Astrocyte of the hippocampus (primary cell): ENCODE measurements around the gene ASB1.
"Not testable (repeated sequence)": the region's sequence is repeated elsewhere in the genome, so short reads cannot be mapped to it uniquely, and the experiment has no call there.

ENCODE experiments used
- DNase-seq: peaks from one replicate; pipeline ENCODE4 v3.0.0; 2011; ENCODE audit warnings: low read depth, low spot score

The ASB1 gene

DNA sequence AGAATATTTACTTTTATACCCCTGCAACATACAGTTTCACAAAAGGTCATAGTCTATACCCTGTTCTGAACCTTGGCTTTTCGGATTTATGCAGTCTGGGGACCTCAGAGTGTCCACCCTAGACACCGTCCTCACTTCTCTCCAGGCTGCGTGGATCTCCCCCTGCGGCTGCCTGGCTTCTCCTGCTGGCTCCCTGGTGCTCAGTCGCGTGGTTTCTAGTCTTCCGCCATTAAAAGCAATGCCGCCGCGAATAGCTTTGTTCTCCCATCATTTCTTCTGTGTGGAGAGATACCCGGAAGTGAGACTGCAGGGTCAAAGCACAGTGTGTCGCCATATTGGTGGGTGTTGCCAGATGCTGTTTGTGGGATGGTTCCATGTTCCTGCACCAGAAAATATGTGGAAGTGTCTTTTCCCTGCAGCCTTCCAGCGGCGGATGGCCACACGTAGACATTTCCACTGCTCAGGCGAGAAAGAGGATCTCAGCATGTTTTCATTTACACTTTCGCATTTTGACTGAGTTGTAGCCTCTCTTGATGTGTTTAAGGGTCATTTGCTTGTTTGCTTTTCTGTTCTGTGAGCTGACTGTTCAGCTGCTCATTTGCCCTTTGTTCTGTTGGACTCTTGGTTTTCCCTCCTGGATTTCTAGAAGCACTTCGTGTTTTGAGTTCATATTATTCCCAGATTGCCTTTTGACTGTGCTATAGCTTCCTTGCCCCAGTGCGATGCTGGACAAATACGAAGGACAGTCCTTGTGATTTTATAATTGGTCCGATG lies 22.9 kb upstream of the ASB1 start:
- DNase-seq: no peak

DNA sequence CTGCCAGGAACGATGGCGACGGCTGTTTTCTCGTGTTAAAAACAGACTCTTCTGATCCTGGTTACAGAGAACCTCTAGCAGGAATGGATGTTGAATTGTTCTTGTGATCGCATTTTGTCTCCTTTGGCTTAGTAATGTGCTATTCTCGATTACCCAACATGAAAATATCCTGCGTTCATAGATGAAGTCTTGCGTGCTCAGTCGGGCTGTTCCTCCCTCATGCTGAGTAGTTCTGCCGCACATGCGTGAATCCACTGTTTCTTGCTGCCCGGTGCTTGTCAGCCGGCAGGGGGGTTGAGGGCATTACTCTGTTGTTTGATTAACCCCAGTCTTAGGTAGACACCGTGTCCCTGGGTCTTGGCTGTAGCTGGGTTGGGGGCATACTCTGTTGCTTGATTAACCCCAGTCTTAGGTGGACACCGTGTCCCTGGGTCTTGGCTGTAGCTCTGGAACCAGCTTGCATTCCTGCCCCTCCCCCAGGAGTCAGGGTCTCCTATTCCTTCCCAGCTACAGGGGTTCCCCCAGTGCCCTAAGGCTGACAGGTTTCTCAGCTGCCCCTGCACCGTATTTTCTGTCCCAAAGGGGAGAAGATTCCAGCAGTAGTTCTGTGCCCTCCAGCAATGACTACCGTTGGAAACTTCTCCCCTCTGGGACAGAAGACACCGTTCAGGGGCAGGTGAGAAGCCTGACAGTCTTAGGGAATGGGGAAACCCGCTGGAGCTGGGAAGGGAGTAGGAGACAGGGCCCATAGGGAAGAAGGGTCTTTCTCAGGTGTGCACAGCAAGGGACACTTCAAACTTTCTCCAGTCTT lies 22.1 kb upstream of the ASB1 start:
- no peak for DNase-seq

DNA sequence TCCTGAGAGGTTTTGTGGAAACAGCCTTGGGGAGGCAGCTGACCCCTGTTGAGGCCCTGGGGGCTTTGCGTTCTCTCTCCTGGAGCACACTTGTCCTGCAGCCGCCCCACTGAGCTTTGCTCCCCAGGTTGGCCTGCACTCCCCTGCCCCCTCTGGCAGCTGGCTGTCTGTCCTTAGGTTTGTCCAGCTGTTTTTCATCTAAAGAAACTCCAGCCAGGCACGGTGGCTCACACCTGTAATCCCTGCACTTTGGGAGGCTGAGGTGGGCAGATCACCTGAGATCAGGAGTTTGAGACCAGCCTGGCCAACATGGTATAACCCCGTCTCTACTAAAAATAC lies 21.5 kb upstream of the ASB1 start:
- DNase-seq: not testable (repeated sequence)

DNA sequence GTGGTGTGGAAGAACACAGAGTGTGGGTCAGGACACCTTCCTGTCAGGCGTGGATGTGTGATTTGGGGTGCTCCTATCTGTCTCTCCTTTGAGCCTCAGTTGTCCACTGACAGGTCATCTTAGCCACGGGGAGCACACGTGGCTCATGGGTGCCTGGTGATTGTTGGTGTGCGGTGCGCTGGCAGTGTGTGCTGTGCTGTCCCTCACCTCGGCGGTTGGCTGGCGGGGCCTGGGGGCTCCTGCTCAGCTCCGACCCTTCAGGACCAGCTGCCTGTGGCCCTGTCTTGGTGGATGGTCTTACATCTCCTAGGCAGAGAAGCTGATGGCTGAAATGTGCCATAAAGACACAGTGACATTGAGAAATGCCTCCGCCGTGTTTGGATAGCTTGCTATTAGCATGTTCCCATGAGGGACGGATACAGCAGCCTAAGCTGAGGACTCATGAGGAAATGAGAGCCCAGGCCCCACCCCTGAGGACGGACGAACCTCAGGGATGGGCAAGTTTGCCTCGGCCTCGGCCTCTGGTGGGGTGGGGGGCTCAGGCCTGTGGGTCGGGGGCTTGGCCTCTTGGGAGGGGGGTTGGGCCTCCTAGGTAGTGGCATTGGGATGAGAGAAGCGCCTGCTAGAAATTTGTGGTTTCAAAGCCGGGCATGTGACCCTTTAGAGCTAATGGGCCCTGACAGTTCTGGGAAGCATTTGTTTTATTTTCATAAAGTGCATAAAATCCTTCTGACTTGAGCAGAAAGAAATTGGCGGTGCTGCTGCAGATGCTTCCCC lies 20.3 kb upstream of the ASB1 start:
- no peak for DNase-seq

DNA sequence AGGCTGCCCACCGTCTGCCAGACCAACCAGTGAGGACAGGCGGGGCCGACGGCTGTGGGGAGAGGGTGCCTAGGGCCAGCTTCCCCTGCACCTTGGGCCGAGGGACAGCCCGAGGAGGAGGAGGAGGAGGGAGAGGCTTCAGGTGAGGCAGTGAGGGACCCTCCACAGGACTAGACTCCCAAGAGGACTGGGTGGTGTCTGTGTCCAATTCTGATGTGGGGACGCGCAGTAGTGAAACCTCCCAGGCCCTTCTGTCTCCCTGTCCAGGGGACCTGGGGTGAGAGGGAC lies 19.8 kb upstream of the ASB1 start:
- DNase-seq: no peak

DNA sequence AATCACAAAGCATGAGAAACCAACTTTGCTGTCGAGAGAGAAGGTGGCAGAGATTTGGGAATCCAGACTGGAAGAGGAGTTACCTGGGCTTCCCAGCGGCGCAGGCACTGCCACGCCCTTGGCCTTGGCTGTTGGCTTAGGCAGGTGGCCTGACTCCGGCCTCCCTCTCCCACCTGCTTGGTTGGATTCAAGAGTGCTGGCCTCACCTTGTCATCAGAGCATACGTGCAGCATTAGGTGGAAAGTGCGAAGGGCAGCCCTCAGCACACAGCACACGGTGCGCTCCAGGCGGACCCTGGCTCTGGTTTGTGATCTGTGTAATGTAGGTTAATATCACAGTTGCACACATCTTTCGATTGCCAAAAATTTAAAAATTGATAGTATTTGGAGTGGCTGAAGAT lies 19.2 kb upstream of the ASB1 start:
- no peak for DNase-seq

DNA sequence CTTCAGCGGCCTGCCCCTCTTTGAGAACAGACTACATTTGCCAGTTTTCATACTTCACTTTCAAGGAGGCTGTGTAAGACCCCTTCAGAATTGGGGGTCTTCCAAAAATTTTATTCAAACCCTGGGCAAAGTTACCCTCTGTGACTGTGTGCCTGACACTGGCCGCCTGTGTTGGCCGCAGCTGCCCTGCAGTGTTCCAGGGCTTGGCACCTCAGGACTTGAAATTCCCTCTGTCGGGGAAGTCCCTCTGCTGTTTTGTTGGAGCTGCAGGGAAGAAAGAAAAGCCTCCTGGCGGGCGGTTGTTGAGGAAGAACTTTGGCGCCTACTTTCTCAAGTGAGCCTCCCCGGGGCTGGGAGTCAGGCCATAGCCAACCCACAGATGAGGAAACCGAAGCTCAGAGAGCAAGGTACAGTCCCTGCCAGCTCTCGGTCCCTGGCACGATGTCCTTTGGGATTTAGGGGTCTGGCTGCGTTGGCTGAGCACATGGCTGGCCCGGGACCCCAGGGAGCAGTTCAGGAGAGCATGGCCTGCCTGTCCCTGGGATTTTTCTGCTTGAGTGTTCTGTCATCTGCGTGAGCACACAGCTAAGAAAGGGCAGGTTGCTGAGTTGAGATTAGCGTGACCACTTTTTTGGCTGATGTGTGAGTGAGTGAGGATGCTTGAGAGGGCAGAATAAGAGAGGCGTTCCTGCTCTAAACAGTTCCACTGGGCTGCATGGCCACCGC lies 17.9 kb upstream of the ASB1 start:
- DNase-seq: no peak

DNA sequence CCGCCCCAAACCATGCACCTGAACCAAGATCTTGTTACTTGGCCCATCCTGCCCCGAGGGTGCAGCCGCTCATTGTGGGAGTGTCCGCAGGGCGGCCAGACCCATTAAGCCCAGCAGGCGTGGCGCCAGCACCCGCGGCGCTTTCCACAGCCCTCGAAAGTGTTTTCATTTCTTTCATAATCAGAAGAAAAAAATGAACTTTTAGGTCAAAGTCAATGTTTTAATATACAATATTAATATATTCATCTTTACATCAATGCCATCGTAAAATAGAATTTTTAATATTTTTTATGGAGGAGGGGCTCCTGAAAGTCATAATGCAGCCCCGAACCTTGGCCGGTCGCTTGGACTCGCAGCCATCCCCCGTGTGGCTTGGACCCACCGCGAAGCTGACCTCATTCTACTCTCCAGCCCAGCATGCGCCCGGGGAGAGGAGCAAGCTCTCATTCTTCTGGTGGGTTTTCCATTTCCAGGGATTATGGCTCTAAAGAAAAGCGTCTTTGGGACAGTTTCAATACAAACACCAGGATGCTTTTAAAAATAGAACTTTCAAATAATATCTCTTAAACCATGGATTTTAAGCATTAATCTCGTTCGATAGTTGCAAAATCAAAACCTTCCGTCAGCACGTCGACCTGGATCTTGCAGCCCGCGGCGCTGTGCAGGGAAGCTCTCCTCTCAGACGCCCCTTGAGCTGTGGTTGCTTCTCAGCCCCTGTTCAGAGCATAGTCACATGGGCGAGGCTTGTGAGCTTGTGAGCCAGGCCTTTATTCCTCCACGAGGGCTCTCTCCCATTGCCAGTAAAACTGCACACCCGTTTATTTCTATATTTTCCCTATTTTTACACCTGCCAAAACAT lies 17.2 kb upstream of the ASB1 start:
- DNase-seq: no peak

DNA sequence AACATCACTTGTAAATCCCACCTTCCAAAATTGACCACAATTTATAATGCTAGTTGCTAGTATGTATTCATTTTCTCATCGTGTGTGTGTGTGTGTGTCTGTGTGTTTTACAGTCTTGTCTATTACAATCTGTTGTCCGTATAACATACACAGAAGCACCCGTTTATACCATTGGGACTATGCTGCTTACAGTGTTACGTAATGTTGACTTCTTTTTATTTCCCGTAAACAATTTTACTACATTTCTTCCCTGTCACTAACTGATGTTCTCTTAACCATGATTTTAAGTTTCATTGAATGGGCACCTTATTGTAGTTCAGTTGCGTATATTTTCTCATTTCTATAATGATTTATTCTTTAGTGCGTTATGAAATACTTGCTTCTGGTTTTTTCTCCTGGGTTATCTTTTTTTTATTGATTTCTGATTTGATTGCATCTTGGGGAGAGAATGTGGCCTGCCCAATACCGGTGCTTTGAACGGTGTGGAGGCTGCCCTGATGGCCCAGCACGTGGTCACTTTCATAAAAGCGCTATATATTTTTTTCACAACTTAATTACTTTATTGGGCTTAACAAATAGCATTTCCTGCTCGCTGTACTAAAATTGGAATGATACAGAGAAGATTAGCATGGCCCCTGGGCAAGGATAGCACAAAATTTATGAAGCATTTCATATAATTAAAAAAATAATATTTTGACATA lies 14.5 kb upstream of the ASB1 start:
- DNase-seq: no peak

DNA sequence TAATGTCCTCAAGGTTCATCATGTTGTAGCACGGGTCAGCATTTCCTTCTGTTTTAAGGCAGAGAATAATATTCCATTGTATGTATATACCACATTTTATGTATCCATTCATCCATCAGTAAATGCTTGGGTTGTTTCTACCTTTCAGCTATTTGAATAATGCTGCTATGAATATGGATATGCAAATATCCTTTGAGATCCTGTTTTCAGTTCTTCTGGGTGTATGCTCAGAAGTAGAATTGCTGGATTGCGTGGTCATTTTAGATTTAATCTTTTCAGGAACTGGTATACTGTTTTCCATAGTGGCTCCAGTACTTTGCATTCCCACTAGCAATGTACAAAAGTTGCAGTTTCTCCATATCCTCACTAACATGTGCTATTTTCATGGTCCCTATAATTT lies 13.4 kb upstream of the ASB1 start:
- DNase-seq: no peak

DNA sequence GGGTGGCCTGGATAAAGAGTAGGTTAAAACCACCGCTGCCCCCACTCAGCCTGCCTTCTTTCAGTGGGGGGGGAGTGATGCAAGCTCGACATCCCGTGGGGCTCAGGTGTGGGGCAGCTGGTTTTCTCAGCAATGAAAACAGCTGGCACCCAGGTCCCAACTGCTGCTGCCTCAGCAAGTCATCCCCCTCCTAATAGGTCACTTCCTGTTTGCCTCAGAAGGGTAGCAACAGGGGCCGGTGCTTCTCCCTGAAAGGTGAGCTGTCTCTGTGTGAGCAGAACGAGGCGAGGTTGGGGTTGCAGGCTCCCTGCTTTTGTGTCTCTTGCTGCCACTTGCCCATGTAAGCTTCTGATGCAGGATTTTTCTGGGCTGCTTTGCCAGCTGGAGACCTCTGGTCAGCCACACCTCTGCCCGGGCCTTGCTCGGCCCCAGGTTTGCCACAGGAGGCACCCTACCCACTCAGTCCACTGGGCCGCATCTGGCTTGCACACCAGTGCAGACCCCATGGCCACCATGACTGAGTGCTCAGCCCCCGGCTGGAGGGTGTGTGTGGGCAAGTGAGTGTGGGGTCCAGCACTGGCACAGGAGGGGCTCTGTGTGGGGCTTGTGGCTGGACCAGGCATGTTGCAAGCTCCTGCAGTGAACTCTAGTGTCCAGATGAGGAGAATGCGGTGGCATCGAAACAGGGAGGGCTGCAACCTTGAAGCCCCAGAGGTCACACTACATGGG lies 11.5 kb upstream of the ASB1 start:
- DNase-seq: no peak

DNA sequence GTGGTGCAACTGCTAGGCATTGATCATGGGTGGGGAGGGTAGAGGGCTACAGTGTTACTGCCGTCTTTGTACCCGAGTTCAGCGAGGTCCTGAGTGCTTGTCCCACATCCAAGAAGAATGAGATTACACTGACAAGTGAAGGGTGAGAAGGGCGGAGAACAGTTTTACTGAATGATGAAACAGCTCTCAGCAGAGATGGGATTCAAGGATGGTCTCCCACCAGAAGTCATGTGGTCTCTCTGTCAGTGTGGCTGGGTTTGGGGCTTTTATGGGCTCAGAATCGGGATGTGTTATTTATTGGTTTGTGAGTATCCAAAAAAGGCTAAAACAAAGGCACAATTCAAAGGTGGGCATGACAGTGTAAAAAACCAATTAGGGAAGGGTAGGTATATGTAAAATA lies 10.8 kb upstream of the ASB1 start:
- no peak for DNase-seq

DNA sequence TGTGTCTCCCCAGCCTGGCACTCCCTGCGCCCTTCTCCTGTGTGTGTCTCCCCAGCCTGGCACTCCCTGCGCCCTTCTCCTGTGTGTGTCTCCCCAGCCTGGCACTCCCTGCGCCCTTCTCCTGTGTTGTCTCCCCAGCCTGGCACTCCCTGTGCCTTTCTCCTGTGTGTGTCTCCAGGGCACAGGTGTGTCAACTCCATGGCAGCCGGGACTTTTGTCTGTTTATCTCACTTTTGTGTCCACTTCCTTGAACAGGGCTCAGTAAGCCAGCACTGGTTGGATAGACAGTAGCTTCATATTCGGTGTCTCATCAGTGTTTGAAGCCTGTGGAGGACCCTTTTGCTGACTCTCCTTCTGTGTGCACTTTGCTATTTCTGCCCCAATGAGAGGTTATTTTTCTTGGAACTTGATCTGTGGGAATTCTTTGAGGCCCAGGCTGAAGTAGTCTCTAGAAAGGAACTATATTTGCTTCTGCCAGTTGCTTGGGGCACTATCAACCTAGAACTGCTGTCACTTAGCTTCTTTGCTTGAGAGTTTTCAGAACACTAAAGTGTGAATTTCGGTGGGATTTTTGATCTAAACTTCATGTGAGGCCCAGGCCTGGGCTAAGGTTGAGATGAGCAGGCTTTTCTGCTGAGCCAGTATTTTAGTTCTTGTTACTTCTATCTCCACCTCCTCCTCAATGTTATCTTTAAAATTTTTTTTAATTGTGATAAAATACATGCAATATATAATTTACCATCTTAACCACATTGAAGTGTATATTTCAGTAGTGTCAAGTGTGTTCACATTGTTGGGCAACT lies 8.3 kb upstream of the ASB1 start:
- peak; percentile 60 for DNase-seq

DNA sequence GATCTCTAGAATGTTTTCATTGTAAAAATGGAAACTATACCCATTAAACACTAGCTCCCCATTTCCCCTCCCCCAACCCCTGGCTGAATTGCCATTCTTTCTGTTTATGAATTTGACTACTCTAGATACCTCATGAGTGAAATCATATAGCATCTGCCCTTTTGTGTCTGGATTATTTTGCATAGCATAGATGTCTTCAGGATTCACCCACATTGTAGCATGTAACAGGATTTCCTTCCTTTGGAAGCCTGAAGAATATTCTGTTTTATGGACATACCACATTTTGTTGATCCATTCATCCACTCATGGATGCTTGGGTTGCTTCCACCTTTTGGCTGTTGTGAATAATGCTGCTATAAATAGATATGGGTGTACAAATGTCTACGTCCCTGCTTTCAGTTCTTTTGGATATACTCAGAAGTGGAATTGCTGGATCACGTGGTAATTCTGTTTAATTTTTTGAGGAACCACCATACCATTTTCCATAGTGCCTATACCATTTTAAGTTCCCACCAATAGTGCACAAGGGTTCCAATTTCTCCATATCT lies 7.7 kb upstream of the ASB1 start:
- DNase-seq: no peak

DNA sequence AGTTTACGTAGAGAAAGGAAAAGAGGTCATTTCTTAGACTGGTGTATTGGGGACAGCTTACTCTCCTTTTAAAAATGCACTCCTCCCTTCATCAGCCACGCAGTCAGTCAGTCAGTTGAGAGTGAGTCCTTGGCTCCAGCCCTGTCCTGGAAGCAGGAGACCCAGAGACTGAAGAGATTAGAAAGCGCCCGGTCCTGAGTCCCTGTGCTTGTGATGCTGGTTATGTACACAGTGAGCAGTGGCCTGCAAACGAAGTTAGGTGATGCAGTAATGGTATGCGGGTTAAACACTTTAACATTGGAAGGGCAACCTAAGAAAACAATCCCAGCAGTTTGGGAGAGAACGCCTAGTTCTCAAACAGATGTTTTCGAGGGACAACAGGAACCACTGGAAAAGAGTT lies 6.3 kb upstream of the ASB1 start:
- DNase-seq: no peak

DNA sequence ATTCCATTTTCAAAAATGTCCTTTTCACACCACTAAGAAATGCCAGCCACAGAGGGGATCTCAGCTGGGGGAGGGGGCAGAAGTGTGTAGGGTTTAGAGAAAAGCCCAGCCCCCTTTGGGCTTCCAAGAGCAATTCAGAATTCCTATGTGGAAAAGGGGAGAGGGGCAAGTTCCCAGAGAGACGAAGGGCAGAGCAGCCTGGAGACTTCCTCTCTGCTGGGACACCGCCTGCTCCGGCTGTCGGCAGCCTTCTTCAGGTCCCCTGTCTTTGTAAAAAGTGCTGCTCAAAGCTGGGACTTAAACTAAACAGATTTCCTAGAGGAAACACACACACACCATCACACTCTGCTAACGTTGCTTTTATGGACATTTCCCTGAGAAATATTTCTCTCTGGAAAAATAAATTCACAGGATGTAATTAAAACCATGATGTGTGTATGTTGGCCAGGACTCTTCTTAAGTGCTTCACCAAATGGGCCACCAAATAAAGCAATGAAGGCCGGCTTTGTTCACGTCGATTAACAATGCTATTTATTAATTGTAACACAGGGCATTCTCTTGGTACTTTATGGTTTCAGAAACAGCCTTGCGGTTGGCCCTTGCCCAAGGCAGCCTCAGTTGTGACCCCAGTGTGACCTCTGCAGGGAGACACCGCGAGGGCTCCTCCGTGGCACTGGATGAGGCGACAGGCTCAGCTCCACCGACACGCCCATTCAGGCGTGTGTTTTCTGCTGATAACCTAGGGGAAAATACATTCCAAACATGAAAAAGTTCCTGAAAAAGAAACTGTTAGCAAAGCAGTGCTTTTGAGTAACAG lies 5.6 kb upstream of the ASB1 start:
- no peak for DNase-seq

DNA sequence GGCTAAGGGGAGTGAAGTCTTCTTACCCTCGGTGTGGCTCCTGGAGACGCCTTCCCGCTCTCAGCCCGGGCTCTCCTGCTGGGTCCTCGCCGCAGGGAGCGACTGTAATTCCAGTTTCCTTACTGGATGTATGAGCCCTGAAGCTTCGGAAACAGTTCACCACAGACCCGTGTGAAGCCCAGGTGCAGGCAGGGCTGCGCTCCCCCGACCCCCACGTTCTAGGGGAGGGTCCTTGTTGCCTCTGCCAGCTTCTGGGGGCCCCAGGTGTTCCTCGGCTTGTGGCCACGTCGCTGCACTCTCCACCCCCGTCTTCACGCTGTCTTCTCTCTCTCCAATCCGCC lies 5.1 kb upstream of the ASB1 start:
- DNase-seq: no peak

DNA sequence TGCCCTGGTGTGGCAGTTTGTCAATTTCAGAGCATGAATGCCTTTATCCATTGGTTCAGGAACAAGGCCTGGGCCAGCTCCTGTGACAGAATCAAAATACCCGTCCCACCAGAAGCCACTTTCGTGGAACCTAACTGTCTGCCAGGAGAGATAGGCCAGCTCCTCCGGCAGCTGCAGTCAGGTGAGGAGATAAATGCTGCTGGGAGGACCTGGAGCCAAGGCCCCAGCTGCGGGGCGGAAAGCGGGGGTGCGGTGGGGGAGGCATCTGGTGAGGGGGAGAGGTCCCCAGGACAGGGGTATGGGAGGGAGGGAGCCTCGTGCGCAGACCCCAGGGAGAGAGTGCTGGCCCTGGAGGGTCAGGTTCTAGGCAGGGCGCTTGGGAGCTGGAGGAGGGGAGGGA lies 4.4 kb upstream of the ASB1 start:
- DNase-seq: no peak
